Ishikawa (cell line): Measurements from ENCODE around the gene EDC3.
A peak's percentile ranks its signal among the peaks of the same experiment; 100 is the strongest.

Experiments used
- EP300 ChIP-seq: IDR thresholded peaks from 2 replicates; pipeline ENCODE4 v1.6.1; 2012; ENCODE audit warnings: borderline replicate concordance
- RAD21 ChIP-seq: IDR thresholded peaks from 2 replicates; pipeline ENCODE4 v1.6.1; 2012; ENCODE audit warnings: low read depth
- TEAD4 ChIP-seq: IDR thresholded peaks from 2 replicates; pipeline ENCODE4 v1.6.1; 2012
- YY1 ChIP-seq: IDR thresholded peaks from 2 replicates; pipeline ENCODE4 v1.6.1; 2012; ENCODE audit warnings: low read depth
- TF ChIP-seq, protein P1 (sequence below): IDR thresholded peaks from 2 replicates; pipeline ENCODE4 v1.6.1; 2012

DNA sequence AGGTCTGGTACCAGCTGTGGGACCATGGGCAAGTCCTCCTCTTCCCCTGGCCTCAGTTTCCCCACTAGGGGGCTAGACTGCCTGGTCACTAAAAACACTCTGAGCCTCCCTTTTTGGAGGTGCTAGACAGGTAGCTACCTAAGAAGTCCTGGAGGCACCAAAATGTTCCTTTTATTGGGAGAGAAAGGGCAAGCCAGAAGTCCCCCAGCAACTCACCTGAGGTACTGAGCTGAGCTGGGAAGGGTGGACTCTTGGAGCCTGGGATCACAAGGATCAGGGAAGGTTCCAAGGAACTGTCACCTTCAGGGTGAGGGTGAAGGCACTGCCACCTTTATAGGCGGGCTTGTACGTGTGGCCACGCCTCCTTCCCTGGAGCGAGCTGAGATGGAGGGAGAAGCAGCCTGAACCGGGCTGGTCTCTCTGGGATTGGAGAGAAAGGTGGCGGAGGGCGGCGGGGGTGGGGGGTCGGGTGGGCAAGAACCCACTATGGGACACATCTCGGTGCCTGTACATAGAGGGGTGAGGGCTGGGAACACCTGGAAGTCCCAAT is 29.5 kb upstream of the EDC3 start, which contains the start of gene CYP1A1:
- TF ChIP-seq EP300, result no peak
- no peak for TF ChIP-seq RAD21
- TF ChIP-seq, protein P1, sequence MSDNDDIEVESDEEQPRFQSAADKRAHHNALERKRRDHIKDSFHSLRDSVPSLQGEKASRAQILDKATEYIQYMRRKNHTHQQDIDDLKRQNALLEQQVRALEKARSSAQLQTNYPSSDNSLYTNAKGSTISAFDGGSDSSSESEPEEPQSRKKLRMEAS, result peak; percentile 50
- no peak for TF ChIP-seq YY1
- no peak for TF ChIP-seq TEAD4
